HK-2 (cell line): ENCODE data around the gene CDH6.

ENCODE experiments used
- DNase-seq: peaks from one replicate; pipeline ENCODE4 v3.0.0-alpha.2; 2018; ENCODE audit not compliant: unreplicated experiment

Gene CDH6

GRCh38 chr5:31250201-31250600 lies 56.7 kb downstream of the CDH6 start:
- no peak for DNase-seq

- no peak for DNase-seq
Measured at GRCh38 chr5:31251032-31251431, 57.5 kb downstream of the CDH6 start.

- no peak for DNase-seq
Measured at GRCh38 chr5:31255041-31255440, 61.6 kb downstream of the CDH6 start.

GRCh38 chr5:31268256-31268655 lies 74.8 kb downstream of the CDH6 start:
- no peak for DNase-seq

- no peak for DNase-seq
Measured at GRCh38 chr5:31268686-31269085, 75.2 kb downstream of the CDH6 start.

GRCh38 chr5:31269259-31269658 lies 75.8 kb downstream of the CDH6 start:
- no peak for DNase-seq

GRCh38 chr5:31270396-31270795 lies 76.9 kb downstream of the CDH6 start:
- DNase-seq = no peak

- no peak for DNase-seq
Measured at GRCh38 chr5:31271567-31271966, 78.1 kb downstream of the CDH6 start.

- DNase-seq = no peak
Measured at GRCh38 chr5:31273161-31273560, 79.7 kb downstream of the CDH6 start.

- DNase-seq = no peak
Measured at GRCh38 chr5:31273631-31274378, 80.3 kb downstream of the CDH6 start.

GRCh38 chr5:31280210-31280609 lies 86.7 kb downstream of the CDH6 start:
- DNase-seq = no peak

- no peak for DNase-seq
Measured at GRCh38 chr5:31283326-31283725, 89.8 kb downstream of the CDH6 start.

- DNase-seq = no peak
Measured at GRCh38 chr5:31285025-31285424, 91.5 kb downstream of the CDH6 start.

GRCh38 chr5:31287985-31288384 lies 94.5 kb downstream of the CDH6 start:
- DNase-seq = no peak

GRCh38 chr5:31289429-31289828 lies 95.9 kb downstream of the CDH6 start:
- no peak for DNase-seq

GRCh38 chr5:31291323-31291854 lies 97.9 kb downstream of the CDH6 start:
- DNase-seq = no peak

GRCh38 chr5:31300501-31300900 lies 107.0 kb downstream of the CDH6 start:
- DNase-seq = no peak

- no peak for DNase-seq
Measured at GRCh38 chr5:31301833-31302232, 108.3 kb downstream of the CDH6 start.

GRCh38 chr5:31303688-31304087 lies 110.2 kb downstream of the CDH6 start:
- no peak for DNase-seq

- no peak for DNase-seq
Measured at GRCh38 chr5:31317665-31318064, 124.2 kb downstream of the CDH6 start.

- no peak for DNase-seq
Measured at GRCh38 chr5:31319335-31319734, 125.8 kb downstream of the CDH6 start.

GRCh38 chr5:31322946-31323345 lies 129.5 kb downstream of the CDH6 start:
- no peak for DNase-seq

- no peak for DNase-seq
Measured at GRCh38 chr5:31324842-31325241, 131.4 kb downstream of the CDH6 start.
